GM19324 (cell line): ENCODE measurements around the gene AGFG2.

Experiments used
- ATAC-seq: cut with Tn5 transposase; IDR thresholded peaks from one replicate; pipeline ENCODE4 v1.9.1; 2021; ENCODE audit warnings: mild to moderate bottlenecking, moderate library complexity; ENCODE audit not compliant: unreplicated experiment, low FRiP score

The AGFG2 gene

DNA sequence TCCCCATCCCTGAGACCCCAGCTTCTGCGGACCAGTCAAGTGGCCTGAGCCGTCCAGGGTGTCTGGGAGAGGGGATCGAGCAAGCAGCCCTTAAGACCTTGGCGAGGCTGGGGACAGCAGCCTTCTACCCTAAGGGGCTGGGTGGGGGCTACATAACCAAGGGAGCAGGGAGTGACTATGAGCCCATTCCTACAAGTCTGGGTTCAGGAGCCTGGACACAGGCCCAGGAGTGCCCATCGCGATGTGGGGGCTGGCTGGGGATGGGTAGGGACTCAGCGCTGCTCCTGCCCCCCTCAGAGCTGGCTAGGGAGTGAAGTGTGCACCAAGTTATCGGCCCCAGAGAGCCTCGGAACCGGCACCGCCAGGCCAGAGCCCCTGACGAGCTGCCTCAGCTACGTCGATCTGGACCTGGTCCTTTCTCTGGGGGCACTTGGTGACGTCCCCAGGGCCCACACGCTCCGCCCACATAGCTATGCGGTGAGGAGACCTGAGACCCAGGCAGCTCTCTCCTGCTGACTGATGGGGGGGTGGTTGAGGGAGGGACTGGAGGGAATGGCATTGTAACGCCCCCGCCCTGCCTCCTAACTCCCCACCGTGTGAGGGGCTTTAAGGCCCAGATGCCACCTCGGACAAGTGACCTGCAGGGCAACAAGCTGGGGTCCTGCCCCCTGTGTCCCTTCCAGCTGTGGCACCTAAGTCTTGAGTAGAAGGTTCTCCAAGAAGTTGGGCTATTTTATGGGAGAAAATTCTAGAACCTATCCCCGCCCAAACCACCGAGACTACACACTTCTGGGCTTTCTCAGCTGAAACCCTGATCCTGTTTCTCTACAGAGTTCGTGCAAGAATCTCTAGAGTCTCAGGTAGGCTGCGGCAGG lies 32.2 kb downstream of the AGFG2 start:
- ATAC-seq: no peak

DNA sequence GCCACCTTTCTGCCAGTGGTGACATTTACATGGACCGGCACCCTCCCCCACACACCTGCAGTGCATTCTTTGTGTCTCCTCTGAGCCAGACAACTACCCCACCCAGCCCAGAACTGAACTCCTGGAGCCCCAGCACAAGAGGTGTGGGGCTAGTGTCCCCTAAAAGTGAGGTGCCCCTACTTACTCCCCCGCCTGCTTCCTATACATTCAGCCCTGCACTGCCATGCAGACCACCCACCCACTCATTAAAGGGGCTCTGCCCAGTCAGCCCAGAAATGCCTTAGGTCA lies 32.8 kb downstream of the AGFG2 start:
- ATAC-seq: no peak

DNA sequence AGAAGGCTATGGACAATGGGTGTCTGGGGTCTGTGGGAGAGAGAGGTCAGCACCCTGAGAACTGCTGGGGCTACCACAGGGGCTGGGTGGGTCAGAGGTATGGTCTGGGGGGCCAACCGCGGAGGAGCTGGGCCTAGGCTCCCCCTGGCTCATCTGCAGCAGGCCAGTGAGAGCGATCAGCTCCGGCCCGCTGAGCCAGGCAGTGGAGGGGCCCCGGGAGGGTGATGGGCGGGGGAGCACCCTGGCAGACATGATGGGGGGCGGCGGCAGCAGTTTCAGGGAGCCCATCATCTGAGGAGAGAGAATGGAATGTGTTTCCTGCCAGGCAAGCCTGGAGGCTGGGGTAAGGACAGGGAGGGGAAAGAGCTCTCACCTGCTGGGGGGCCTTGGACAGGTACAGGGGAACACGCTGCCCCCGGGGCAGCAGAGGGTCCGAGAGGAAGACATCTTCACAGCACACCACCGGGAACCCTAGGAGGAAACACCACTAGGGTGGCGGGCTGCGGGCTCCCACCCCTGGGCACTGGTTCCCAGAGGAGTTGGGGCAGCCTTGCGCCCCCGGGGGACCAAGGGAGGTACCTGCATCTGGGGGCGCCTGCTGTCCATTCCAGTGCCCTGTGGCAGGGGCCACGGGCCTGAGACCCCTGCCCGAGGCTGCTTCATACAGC lies 33.4 kb downstream of the AGFG2 start:
- no peak for ATAC-seq

DNA sequence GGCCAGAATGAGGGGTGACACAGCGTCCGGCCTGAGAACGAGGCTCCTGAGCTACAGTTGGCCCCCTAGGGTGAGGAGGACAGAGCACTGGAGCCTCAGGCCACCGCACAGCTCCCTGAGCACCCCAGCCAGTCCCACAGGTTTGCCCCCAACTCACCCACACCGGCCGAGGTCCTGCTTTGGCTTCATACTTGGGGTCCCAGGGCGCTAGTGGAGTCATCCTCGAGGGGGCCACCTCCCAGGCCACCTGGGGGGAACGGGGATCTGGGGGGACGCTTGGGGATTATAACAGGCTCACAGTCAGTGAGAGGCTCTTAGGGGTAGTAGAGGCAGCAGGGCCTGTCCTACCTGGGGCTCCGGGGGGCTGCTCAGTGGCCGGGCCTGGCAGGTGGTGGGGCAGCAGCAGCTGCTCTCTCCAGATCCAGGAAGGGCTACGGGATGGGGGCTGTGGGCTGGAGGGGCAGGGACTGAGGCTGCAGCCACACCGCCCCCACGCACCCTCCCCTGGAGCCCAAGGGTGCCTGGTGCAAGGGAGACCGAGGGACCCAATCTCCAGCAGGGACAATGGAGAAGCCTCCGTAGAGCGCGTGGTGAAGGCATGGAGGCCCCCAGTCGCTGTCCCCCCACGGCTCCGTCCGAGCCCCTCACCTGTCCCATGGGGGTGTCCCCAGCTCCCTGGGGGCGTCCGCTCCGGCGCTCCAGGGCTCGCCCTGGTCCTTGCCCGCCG lies 34.1 kb downstream of the AGFG2 start:
- no peak for ATAC-seq

DNA sequence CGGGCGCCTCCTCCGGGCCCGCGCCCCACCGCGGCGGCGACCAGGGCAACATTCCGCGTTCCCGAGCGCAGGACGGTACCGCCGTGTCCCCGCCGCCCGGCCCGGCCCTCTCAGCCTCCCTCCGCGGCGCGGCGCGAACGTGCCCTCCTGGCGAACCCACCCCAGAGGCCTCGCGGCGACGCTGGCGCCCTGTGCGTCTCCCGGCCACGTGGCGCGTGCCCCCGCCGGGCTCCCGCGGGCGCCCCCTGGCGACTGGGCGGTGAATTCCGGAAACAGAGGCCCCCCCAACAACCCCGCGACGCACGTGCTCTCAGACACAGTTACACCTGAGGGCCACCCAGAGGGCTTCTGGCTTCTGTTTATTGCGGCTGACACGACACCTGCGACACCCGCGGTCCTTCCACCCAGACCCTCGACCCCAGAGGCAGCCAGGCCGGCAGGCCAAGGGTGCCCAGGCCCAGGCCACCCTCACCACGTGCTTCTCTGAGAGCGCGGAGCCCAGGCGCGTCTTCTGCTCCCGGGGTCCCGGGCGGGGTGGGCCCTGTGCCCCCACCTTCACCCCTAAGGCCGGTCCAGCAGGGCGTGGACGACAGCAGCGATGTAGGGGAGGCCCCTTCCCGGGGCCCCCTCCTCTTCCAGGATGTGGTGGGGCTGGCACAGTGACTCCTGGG lies 34.8 kb downstream of the AGFG2 start, which contains the start of gene SAP25:
Gene SAP25, minus strand, starts transcription at position 210 of the 671 bp plus-strand sequence. Its CDS starts 158 bp downstream, at position 52.
- no peak for ATAC-seq

DNA sequence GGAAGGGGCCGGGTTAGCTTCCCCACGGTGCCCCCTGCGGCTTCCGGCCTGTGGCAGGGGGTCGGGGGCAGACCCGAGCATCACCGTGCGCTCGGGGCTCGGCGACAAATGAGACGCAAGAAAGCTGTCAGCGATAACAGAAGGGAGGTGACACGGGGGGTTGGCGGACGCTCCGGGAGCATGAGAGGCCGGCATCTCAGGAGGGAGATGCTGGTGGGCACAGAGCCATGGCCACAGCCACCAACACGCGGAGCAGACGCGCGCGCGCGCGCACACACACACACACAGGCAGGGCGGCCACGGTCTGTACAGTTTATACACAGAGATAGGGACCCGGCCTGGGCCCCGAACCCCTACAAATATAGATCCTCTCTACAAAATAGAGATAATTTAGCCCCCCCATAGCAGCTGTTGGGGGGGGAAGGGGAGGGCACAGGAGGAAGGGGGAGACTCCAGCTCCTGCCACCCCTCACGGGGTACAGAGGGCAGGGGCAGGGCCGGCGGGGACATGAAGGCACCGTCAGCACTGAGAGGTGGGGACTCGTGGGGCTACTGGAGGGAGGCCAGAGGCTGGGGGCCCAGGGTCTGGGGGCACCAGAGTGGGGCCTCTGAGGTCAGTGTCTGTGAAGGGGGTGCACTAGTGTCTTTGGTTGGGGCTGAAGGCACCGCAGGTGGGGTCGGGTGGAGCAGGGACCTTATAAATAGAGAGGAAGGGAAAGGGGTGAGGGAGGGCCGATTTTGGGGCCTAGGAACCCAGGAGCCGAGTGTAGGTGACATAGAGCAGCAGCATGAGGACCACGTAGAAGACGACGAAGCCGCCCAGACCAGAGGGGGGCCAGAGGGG lies 35.6 kb downstream of the AGFG2 start:
- ATAC-seq: no peak

DNA sequence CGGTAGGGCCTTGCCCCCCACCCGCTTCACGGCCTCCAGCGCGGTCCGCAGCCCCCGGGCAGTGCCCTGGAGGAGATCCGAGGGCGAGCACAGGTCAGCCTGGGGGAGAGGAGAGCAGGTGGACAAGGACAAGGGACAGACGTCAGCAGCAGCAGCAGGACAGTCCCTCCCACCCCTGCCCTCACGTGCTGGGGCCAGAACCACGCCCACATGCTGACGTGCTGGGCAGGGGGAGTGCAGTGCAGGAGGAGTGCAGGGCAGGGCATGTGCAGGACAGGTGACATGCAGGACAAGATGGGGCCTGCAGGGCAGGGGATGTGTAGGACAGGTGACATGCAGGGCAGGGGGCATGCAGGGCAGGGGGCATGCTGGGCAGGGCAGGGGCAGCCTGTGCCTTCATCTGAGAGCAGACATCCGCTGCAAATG lies 36.2 kb downstream of the AGFG2 start:
- ATAC-seq: no peak

DNA sequence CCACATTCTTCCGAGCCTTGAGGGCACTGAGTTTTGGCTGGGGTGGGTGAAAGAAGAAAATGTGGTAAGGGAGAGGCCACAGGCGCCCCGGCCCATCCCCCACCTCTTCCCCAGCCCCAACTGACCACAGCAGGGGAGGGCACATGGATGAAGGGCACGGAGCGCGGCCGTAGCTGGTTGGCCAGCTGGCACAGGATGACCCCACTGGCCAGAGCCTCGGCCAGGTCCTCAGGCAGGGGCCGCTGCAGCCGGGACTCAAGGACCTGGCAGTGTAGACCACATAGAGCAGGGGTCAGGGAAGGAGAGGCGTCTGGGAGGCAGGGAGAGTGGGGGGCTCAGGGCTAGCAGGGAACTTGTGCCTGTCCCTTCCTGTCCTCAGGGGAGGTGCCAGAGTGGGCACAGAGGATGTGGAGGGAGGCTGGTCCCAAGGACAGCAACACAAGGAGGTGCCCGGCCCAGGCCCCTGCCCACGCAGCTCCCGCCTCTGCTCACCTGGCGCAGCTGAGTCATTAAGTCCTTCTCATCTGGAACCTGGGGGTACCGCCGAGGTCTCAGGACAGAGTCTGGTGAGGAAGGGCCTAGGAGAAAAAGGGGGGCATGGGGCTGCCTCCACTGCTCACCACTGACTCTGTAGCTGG lies 36.9 kb downstream of the AGFG2 start:
- no peak for ATAC-seq

DNA sequence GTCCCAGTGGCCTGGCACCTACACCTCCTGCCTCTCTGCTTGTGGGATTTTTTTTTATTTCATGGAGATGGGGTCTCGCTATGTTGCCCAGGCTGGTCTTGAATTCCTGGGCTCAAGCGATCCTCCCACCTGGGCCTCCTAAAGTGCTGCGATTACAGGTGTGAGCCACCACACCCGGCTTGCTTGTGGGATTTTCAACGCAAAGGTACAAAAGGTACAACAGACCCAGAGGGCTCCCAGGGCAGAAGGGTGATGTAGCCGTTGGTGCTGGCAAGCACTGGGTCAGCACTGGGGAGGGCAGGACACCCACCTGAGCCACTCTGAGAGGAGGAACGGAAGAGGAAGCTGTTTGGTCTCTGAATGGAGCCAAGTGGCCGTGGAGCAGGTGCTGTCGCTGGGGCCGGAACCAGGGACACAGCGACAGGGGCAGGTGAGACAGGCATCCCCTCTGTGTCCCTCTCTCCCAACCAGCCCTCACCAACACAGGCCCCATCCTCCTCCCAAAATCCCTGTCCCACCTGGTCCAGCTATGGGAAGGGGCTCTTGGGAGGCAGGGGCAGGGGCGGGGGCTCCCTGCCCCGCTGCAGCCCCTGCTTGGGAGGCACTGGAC lies 37.5 kb downstream of the AGFG2 start:
- no peak for ATAC-seq

DNA sequence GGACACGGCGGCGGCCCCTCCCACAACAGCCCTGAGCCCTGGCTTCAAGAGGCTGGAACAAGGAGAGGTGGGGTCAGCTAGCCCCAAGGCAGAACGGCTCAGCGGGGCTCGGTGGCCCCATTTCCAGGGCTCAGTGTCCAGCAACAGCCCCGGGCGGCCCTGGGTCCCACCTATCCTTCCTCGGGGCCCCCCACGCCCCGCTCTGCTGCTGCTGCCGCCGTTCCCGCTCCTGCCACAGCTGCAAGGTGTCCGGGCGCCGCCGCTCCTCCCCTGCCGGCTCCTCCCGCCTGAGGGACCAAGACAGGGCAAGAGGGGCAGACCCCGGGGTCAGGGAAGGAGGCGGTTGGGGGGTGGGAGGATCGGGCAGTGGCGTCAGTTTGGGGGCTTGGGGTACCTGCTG lies 38.1 kb downstream of the AGFG2 start:
- no peak for ATAC-seq

DNA sequence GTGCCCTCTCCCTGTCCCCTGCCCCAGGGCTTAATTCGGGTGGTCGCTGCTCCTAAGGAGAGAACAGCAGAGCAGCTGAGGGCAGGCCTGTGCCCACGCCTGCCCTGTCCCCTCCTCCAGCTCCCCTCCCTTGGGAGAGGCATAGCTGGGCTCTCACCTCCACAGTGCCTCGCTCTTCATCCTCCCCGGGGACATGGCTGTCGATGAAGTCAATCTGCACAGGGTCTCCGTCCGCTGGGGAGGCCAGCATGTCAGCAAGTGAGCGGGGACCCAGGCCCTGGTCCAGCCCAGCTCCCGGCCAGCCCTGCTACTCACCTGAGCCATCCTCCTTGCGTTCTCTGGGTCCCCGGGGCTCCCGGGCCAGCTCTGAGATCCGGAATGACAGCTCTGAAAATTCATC lies 38.5 kb downstream of the AGFG2 start:
- ATAC-seq: no peak

DNA sequence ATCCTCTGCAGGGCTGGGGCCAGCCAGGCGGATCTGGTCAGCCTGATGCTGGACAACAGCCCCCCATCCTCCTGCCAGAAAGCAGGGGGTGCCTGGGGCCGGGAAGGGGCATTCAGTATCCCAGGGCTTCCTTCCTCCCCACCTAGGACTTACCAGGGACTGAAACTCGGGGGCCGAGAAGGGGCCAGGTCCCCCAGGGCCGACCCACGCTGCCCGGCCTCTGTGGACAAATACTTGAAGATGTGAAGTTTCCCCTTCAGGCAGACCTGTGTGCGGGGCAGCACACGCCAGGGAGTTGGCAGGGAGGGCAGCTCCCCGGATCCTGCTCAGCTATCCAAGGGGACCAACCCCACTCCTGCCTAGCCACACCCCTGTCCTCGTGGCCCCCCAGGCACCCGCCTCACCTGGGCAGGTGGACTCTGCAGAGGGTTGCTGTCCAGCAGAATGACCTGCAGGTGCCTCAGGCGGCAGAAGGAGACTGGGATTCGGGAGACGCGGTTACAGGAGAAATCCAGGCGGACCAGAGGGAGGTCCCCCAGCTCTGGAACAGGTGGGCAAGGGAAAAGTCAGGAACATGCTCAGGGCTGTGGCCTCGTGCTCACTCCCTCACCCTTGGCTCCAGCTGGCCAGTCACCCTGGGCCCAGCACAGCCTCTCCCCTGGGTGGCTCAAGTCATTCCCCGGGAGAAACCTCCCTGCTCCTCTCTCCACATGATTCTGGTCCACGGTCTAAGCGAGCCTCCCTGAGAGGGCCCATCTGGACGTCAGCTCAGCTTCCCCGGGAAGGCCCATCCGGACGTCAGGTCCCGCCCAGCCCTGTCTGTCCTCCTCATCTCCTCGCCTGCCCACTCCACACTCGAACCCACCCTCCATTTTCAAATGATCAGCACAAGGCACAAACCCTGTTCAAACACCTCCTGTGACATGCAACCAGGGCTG lies 39.5 kb downstream of the AGFG2 start:
- ATAC-seq: no peak

DNA sequence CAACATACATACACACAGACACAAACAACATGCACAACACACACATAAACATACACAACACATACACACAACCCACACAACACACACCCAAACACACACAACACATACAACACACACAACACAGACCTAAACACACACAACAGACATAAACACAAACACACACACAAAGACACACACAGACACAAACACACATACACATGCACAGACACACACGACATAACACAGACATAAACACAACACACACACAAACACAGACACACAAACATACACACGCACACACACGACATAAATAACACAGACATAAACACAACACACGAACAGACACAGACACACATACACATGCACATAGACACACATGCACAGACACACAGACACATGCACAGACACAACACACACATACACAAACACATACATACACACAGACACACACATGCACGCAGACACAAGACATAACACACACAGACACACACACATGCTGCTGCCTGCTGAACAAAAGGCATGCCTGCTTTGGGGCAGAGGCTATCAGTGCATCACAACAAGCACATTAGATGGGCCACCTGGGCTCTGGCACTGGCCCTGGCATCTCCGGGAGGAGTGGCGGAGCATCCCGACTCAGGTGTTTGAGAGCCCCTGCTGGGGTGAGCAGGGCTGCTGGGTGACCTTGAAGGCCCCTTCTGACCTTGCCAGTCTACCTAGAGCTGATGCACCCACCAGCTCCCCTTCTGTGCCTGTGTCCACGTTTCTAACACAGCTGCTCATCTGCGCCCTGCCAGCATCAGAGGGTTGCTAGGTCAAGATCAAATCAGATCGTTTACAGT lies 41.7 kb downstream of the AGFG2 start:
- ATAC-seq: no peak

DNA sequence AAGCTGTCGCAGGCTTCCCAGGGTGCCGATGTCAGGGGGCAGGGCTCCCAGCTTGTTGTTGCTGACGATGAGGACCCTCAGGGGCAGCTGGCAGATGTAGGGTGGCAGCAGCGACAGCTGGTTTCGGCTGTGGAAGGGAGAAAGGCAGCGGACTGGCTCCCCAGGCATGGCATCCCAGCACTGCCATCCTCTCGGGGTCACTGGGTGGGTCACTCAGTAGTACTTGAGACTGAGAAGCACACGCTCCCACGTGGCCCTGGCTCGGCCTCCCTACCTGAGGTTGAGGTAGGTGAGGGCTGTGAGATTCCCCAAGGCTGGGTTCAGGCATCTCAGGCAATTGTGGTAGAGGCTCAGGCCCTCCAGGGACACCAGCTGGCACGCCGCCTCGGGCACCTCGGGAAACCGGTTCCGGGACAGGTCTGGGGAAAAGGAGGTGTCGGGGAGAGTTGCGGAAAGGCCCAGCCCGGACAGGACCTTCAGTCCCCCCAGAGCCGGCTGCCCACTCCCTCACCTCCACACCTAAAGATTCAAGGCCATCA lies 43.1 kb downstream of the AGFG2 start:
- ATAC-seq: no peak

DNA sequence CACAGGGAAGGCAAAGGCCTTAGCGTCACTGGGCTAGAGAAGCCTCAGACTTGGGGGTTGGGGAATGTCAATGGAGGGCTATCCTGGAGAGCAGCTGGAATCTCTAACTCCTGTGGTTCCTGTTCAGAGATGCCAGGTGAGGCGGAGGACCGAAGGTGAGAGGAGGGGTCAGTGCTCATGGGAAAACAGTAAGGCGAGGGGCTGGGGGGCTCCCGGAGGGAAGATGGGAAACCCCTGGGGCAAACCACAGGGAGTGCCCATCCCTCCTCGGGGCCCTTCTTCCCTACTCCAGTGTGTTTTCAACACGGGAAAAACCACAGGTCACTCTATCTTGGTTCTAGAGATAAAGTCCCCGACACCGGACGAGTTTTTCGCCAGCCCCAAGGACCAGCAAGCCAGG lies 43.6 kb downstream of the AGFG2 start:
- no peak for ATAC-seq

DNA sequence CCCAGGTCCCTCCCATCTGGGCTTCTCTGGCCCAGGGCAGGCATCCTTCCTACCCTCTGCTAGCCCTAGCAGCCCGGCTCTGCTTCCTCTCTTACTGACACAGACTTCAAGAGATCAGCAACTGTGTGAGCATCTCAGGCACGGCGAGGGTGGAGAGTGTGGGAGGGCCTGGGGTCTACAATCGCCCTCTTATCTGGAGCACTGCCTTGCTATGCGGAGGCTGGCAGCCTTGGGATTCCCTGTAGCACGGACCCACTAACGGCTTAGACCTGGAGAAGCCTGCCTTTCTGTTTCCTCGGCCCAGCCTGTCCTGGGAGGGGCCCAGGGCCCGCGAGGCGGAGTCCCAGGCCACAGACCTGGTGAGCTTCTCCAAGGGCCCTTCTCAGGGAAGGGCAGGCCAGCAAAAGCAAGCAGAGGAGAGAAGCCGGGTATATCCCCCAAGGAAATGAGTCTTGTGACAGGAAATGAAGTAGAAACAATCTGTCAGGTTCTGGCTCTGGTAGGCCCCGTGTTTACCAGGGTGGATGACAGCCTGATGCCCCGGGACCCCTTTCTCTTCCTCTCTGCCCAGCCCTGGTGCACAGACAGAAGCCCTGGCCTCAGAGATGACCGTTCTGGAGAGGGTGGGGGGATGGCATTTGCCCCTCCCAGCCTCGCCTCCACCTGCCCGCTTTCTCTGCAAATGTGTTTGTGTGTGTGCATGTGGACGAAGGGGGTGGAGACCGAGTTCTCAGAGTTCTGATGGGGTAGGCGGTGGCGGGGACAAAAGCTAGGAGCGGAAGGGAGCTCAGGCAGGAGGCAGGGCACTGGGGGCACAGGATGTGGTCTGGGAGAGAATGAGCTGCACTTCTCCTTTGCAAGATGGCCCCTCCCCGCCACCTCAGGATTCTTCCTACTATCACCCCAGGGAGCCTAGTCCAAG lies 44.4 kb downstream of the AGFG2 start:
- ATAC-seq: no peak
